Activated T-cell treated with anti-CD3 and anti-CD28 coated beads, Interleukin-2, amount 50 U/mL, for 24 hours (primary cell): ENCODE measurements around the gene CMTM7.

Experiments used
- DNase-seq: peaks from one replicate; pipeline ENCODE4 v3.0.0-alpha.2; 2020
- H3K27ac Mint-ChIP-seq: 2 replicates; pipeline ENCODE4 v1.8.0; 2020; ENCODE audit warnings: mild to moderate bottlenecking, mixed read lengths
- H3K27me3 Mint-ChIP-seq: 2 replicates; pipeline ENCODE4 v1.8.0; 2020; ENCODE audit warnings: mixed read lengths
- H3K36me3 Mint-ChIP-seq: 2 replicates; pipeline ENCODE4 v1.8.0; 2020; ENCODE audit warnings: low read depth, mixed read lengths
- H3K4me1 Mint-ChIP-seq: 2 replicates; pipeline ENCODE4 v1.8.0; 2020; ENCODE audit warnings: low read depth, mixed read lengths
- H3K4me3 Mint-ChIP-seq: 2 replicates; pipeline ENCODE4 v1.8.0; 2020; ENCODE audit warnings: mild to moderate bottlenecking, moderate library complexity, mixed read lengths
- H3K9me3 Mint-ChIP-seq: 2 replicates; pipeline ENCODE4 v1.8.0; 2020; ENCODE audit warnings: mixed read lengths

The CMTM7 gene

DNA sequence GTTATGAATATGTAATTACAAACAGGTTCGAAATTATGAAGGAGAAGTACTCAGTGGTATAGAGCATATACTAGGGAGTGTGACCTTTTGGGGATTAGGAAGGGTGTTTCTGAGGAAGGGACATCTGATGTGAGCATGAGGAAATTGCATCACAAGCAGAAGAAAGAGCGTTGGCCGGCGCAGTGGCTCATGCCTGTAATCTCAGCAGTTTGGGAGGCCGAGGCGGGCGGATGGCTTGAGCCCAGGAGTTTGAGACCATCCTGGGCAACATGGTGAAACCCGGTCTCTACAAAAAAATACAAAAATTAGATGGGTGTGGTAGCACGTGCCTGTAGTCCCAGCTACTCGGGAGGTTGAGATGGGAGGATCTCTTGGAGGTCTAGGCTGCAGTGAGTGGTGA is 6.9 kb downstream of the CMTM7 start:
- Mint-ChIP-seq H3K9me3 (no peaks in the 10 kb centered on the region), H3K27ac (peak overlapping the region; percentile 74), H3K36me3 (peaks cover 10% of the 10 kb centered on the region), H3K27me3 (no peaks in the 10 kb centered on the region), H3K4me1 (peaks cover 77% of the 10 kb centered on the region), H3K4me3 (no peak overlapping the region)
- no peak for DNase-seq

DNA sequence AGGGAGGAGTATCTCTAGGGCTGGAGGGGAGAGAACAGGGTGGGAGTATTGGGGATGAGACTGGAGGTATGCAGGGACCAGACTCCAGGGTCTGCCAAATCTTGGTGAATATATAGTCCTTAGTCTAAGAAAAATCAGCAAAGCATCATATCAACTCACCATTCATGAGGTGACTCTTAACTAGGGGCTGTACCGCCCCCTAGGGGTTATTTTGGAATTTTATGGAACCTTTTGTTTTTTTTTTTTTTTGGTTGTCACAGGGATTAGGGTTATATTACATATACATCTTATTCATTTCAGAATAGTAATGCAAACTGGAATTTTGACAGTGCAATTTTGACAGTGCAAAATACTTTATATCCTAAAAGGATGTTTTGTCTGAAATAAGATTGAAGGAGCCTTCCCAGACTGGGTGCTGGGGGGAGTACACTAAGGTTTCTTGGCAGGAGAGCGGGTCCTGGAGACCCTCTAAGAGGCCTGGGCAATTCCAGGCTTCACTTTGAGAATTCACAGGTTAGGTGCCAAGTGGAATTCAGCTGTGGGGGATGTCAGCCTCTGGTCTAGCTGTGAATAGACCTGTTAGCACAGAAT is 7.5 kb downstream of the CMTM7 start:
- H3K9me3 Mint-ChIP-seq: no peaks in the 10 kb centered on the region
- no peaks in the 10 kb centered on the region for H3K27me3 Mint-ChIP-seq
- no peak for DNase-seq
- peaks cover 76% of the 10 kb centered on the region for H3K4me1 Mint-ChIP-seq
- H3K27ac Mint-ChIP-seq: peak overlapping the region; percentile 74
- no peak overlapping the region for H3K4me3 Mint-ChIP-seq
- peaks cover 13% of the 10 kb centered on the region for H3K36me3 Mint-ChIP-seq

DNA sequence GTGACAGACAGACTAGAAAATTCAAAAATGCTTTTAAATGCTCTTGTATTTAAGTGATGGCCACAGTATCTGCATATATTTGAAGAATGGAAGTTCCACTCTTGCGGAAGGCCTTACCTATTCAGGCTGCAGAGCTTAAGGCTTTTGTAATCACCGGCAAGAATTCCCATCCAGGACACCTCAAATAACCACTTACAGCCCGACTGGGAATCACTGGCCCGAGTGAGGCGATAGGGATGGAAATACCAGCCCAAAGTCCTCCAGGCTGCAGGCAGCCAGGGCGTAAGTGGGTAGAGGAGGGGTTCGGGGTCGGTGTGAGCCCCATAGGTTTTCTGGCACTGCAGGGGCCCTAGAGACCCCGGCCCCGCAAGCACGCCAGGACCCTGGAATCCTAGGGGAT is 9.5 kb downstream of the CMTM7 start:
- Mint-ChIP-seq H3K9me3 (no peaks in the 10 kb centered on the region), H3K36me3 (peaks cover 23% of the 10 kb centered on the region), H3K4me1 (peaks cover 75% of the 10 kb centered on the region), H3K27me3 (no peaks in the 10 kb centered on the region), H3K27ac (peak overlapping the region; percentile 99), H3K4me3 (peak overlapping the region; percentile 84)
- no peak for DNase-seq

DNA sequence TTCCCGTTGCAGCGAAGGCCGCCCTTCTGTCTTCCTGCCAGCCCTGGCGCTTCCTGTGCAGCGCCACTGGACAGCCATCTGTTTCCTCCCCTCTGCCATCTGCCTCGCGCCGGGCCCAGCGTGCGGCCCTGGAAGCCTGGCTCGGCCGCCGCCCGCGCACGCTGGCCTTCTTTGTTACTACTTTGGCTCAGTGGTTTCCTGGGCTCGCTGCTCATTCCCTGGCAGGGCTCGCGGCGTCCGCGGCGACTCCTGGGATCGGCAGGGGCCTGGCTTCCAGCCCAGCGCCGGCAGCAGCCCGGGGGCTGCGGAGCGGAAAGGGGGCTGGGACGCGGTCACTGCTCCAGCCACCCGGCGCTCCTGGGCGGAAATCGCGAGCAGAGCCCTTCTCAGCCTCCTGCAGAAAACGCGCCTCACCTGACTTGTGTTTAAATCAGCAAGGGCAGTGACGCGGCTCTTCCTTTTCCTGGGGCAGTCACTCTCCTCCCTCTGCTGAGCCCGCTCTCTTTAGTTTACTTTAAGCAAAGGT is 10.0 kb downstream of the CMTM7 start:
- peak overlapping the region; percentile 84 for H3K4me3 Mint-ChIP-seq
- peaks cover 23% of the 10 kb centered on the region for H3K36me3 Mint-ChIP-seq
- H3K4me1 Mint-ChIP-seq: peaks cover 78% of the 10 kb centered on the region
- H3K9me3 Mint-ChIP-seq: no peaks in the 10 kb centered on the region
- H3K27me3 Mint-ChIP-seq: no peaks in the 10 kb centered on the region
- H3K27ac Mint-ChIP-seq: peak overlapping the region; percentile 99
- DNase-seq: peak; percentile 73

DNA sequence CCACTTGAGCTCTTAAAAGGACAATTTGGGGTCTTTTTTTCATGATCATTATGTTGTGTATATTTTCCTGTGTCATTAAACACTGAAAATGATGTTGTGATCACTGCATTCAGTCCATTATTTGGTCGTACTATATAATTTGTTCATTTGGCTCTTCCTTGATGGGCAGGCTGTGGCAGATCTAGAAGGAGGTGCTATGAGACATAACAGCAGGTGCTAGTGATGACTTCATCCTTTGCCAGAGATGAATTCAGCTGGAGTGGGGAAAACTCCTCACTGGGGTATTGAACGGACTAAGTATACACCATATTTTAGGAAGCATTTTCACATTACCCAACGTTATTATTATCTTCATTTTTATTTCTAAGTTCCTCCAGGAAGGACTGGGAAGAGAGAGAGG is 12.0 kb downstream of the CMTM7 start:
- peaks cover 83% of the 10 kb centered on the region for H3K4me1 Mint-ChIP-seq
- no peak for DNase-seq
- H3K9me3 Mint-ChIP-seq: no peaks in the 10 kb centered on the region
- no peaks in the 10 kb centered on the region for H3K27me3 Mint-ChIP-seq
- H3K27ac Mint-ChIP-seq: peak overlapping the region; percentile 89
- H3K36me3 Mint-ChIP-seq: peaks cover 27% of the 10 kb centered on the region
- H3K4me3 Mint-ChIP-seq: no peak overlapping the region

DNA sequence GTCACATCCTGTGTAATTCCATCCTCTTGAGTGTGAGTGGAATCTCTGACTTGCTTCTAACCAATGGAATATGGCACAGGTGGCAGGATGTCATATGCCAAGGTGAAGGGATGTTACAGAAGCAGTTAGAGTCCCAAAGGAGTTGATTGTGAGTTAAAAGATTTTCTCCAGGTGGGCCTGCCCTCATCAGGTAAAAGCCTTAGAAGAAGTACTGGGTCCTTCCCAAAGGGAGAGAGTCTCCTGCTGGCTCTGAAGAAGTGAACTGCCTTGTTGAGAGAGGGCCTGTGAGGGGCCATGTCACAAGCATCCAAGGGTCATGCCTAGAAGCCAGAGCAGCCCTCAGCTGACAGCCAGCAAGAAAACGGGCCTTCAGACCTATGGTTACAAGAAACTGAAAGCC is 13.1 kb downstream of the CMTM7 start:
- peaks cover 79% of the 10 kb centered on the region for H3K4me1 Mint-ChIP-seq
- DNase-seq: no peak
- no peak overlapping the region for H3K4me3 Mint-ChIP-seq
- H3K27ac Mint-ChIP-seq: peak overlapping the region; percentile 40
- H3K9me3 Mint-ChIP-seq: no peaks in the 10 kb centered on the region
- H3K36me3 Mint-ChIP-seq: peaks cover 30% of the 10 kb centered on the region
- no peaks in the 10 kb centered on the region for H3K27me3 Mint-ChIP-seq

DNA sequence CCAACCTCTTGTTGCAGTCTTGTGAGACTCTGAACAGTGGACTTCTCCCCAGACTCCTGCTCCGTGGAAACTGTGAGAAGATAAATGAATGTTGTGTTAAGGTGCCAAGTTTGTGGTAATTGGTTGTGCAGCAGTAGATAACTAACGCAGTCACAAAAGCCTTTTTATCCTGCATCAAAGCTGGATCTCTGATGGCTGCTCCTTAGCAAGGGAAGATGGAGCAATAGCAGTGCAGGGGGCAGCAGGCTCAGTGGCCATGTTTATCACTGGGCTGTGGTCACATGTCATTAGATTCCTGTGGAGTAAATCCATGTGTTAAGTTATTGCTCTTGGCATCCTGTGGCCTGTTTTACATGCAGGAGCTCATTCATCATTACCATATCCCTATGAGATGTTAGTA is 13.5 kb downstream of the CMTM7 start:
- peaks cover 84% of the 10 kb centered on the region for H3K4me1 Mint-ChIP-seq
- no peak for DNase-seq
- no peaks in the 10 kb centered on the region for H3K9me3 Mint-ChIP-seq
- H3K27me3 Mint-ChIP-seq: no peaks in the 10 kb centered on the region
- H3K27ac Mint-ChIP-seq: no peak overlapping the region
- no peak overlapping the region for H3K4me3 Mint-ChIP-seq
- H3K36me3 Mint-ChIP-seq: peaks cover 30% of the 10 kb centered on the region

DNA sequence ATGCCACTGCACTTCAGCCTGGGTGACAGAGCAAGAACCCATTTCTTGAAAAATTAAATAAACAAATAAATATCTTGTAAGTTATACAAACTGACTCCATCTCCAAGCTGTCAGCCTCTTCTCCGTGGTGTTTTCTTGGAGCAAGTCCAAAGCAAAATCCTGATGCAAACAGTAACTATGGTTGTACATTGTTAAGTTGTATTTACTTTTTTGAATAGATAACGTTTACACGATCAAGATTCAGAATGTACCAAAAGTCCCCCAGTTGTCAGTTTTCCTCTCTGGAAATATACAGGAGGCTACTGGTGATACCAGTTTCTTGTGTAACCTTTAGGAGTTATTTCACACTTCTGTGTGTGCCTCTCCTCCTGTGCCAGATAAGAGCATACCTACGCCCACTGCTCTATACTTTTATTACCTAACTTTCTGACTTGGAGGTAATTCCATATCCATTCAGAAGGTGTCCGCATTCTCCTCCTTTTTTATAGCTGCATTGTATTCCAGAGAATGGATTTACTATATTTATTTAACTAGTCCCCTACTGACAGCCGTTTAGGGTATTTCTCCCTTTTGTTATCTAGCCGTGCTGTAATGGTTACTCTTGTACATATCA is 14.2 kb downstream of the CMTM7 start:
- H3K4me1 Mint-ChIP-seq: peaks cover 84% of the 10 kb centered on the region
- H3K36me3 Mint-ChIP-seq: peaks cover 30% of the 10 kb centered on the region

DNA sequence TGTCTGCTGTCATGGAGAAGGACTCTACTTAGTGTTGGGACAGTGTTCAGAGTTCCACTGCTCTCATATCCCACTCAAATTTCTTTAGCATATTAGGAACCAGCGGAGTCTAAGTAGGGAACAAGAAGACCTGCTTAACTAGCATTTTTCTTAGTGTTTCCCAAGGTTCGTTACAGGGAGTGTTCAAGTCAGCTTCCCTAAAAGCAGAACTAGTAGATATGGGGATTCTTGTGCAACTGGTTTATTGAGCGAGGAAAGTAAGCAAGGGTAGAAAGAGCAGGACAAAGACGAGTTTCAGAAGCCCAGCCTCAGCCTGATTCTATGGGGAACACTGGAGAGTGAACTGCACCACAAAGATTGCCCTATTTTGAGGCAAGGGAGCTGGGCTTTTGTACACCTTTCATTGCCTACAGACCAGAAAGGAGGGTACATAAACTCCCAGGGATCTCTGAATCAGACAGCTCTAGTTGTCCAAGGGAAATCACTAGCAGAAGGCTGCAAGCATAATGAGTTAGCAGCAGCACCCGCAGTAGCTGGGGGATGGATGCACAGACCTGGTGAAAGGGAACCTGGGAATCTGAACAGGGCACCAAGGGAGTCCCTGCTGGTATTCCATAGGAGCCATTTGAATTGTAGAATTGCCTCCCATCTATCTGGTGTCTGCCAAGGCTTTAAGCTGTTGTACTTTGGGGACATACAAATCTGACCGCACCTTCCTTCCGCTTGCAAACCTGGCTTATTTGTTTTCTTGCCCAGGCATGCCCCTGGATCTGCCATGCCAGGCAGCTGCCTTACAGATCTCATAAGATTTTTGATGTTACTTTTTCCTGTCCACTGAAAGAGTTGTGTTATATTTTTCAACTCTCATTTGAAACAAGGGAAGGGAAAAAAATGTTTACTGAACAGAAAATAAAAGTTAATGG is 15.1 kb downstream of the CMTM7 start:
- peak overlapping the region; percentile 42 for H3K27ac Mint-ChIP-seq
- no peak for DNase-seq
- no peak overlapping the region for H3K4me3 Mint-ChIP-seq
- peaks cover 30% of the 10 kb centered on the region for H3K36me3 Mint-ChIP-seq
- H3K9me3 Mint-ChIP-seq: no peaks in the 10 kb centered on the region
- H3K27me3 Mint-ChIP-seq: no peaks in the 10 kb centered on the region
- H3K4me1 Mint-ChIP-seq: peaks cover 77% of the 10 kb centered on the region

More for the DNA sequence above, 14.2 kb downstream of the CMTM7 start:
- H3K9me3 Mint-ChIP-seq: no peaks in the 10 kb centered on the region
- H3K27me3 Mint-ChIP-seq: no peaks in the 10 kb centered on the region
- DNase-seq: no peak
- no peak overlapping the region for H3K4me3 Mint-ChIP-seq
- no peak overlapping the region for H3K27ac Mint-ChIP-seq

DNA sequence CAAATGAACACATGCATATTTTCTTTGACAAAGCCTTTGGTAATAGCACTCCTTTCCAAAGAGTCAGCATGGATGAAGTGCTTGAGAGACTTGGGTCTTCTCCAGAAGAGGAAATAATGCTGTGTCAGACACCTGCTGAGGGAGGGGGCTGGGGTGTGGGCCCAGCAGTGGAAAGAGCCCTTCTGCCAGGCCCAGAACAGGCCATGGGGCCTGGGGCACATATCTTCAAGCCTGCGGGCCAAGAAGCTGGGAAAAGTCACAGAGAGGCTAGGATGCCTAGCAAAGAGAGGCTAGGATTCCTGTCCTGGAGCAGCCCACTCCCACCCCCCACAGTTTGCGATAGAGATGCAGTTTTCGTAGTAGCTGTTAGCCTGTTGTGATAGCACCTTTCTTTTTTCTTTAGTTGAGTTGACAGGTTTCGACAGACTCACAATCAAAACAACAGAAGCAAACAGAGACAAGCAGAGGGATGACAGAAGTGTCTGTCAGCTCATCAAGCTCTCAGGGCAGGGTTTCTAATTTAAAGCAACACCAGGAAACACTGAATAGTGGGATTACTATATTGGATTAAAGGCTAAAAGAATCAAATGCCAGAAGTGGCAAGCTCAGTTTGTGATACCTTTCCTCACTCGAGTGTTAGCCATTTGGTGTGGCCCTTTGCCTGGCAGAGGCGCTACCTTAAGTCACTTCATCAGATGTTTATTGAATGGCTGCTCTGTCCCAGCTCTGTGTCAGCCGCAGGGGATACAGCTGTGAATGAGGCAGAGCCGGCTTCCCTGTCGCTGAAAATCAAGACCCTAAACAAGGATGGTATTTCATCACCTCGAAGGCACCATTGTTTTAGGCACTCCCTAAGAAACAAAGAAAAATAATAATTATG is 19.0 kb downstream of the CMTM7 start:
- no peak overlapping the region for H3K4me3 Mint-ChIP-seq
- H3K27me3 Mint-ChIP-seq: no peaks in the 10 kb centered on the region
- peak overlapping the region; percentile 5 for H3K27ac Mint-ChIP-seq
- peaks cover 13% of the 10 kb centered on the region for H3K36me3 Mint-ChIP-seq
- H3K4me1 Mint-ChIP-seq: peaks cover 71% of the 10 kb centered on the region
- no peaks in the 10 kb centered on the region for H3K9me3 Mint-ChIP-seq
- no peak for DNase-seq

DNA sequence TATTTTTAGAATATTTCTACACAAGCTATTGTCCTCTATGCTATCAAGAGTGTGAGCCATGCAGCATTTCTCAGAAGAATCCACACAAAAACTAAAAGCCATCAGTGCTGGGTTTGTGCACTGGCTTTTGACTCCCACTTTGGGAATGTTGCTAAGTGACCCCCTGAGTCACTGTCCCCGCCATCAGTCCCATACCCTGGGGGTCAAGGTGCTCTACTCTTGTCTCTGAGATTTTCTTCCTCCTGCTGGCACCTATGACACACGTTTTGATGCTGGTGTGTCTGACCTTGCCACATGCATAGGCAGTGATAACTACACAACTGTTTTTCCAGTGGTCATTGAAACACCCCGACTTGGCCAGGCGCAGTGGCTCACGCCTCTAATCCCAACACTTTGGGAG is 19.8 kb downstream of the CMTM7 start:
- H3K4me1 Mint-ChIP-seq: peaks cover 68% of the 10 kb centered on the region
- no peaks in the 10 kb centered on the region for H3K27me3 Mint-ChIP-seq
- H3K9me3 Mint-ChIP-seq: no peaks in the 10 kb centered on the region
- no peak for DNase-seq
- H3K27ac Mint-ChIP-seq: no peak overlapping the region
- peaks cover 8% of the 10 kb centered on the region for H3K36me3 Mint-ChIP-seq
- no peak overlapping the region for H3K4me3 Mint-ChIP-seq

DNA sequence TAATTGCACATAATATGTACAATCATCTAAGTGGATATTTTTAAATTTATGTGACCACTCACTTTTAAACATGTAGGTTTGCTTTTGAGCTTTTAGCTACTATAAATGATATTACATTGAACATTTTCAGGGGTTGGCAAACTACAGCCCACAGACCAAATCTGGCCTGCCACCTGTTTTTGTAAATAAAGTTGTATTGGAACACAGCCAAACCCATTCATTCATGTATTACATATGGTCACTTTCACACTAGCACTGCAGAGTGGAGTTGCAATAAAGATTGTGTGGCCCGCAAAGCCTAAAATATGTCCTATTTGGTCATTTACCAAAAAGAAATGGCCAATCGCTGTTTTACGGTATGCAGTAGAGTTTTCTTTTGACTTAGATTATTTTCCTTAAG is 21.2 kb downstream of the CMTM7 start:
- Mint-ChIP-seq H3K4me3 (no peak overlapping the region), H3K9me3 (no peaks in the 10 kb centered on the region), H3K4me1 (peaks cover 67% of the 10 kb centered on the region), H3K27ac (peak overlapping the region; percentile 66), H3K36me3 (peaks cover 7% of the 10 kb centered on the region), H3K27me3 (no peaks in the 10 kb centered on the region)
- no peak for DNase-seq

DNA sequence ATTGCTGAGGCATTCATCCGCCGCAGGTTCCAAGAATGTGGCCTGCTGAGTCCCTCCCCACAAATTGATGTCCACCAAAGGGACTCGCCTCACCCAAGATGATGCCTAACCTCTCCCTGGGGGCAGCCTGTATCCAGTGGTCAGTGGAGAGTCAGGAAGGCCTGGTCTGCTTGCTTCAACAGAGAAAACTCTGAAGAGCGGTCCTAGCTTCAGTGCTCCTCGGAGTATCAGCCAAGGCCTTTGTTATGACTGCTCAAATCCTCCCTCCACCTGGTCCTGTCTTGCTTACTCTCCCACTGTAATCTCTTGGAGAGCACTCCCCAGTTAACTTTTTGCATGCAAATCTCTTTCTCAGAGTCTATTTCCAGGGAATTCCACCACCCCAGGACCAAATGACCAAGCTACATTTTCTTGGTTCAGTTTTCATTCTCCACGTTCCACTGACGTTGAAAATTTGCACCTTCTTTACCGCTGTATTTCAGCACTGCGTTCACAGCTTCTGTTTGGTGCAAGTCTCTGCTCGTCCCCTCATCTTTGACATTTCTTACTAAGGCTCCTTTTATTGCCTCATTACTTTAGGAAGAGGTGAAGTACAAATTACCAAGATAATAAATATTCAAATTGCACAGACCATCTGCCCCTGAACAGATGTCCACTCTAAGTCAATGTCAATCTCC is 22.3 kb downstream of the CMTM7 start:
- no peak for DNase-seq
- H3K9me3 Mint-ChIP-seq: no peaks in the 10 kb centered on the region
- H3K36me3 Mint-ChIP-seq: peaks cover 4% of the 10 kb centered on the region
- peak overlapping the region; percentile 93 for H3K27ac Mint-ChIP-seq
- no peaks in the 10 kb centered on the region for H3K27me3 Mint-ChIP-seq
- H3K4me1 Mint-ChIP-seq: peaks cover 70% of the 10 kb centered on the region
- peak overlapping the region; percentile 18 for H3K4me3 Mint-ChIP-seq
